HG03103 (cell line): Measurements from ENCODE around the gene UBE2C.
A peak's percentile ranks its signal among the peaks of the same experiment; 100 is the strongest.
"Not testable (repeated sequence)": the region's sequence is repeated elsewhere in the genome, so short reads cannot be mapped to it uniquely, and the experiment has no call there.

Experiments used
- ATAC-seq: cut with Tn5 transposase; IDR thresholded peaks from one replicate; pipeline ENCODE4 v1.9.1; 2021; ENCODE audit warnings: low read depth; ENCODE audit not compliant: unreplicated experiment

UBE2C gene

GRCh38 chr20:45829673-45830106, 17.2 kb downstream of the UBE2C start:
- ATAC-seq, result not testable (repeated sequence)

DNA sequence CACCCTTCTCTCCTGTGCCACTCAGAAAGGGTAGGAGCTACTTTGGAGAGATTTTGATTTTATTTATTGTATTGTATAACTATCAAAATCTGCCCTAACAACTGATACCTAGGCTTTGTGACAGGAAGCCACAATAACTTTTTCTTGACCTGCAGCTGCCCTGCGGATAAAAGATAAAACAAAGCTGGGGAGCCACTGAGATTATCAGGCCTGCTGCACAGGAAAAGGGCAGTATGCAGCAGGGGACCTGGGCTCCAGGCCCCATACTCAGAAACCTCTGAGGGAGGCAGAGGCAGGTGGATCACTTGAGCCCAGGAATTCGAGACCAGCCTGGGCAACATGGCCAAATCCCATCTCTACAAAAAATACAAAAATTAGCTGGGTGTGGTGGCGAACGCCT, 20.2 kb downstream of the UBE2C start:
- ATAC-seq, result no peak

GRCh38 chr20:45833030-45833882, 20.8 kb downstream of the UBE2C start, which contains the start of gene SNX21:
TSS of gene SNX21 (plus strand) at chr20:45833799. CDS start at chr20:45833920, 121 bp downstream.
- ATAC-seq, result no peak

GRCh38 chr20:45833883-45834796, 21.7 kb downstream of the UBE2C start:
- no peak for ATAC-seq

- ATAC-seq, result no peak
These were observed 22.3 kb downstream of the UBE2C start for GRCh38 chr20:45834797-45835161.

- no peak for ATAC-seq
These were observed 22.9 kb downstream of the UBE2C start for GRCh38 chr20:45835329-45835765.

GRCh38 chr20:45835825-45836224, 23.4 kb downstream of the UBE2C start:
- no peak for ATAC-seq

GRCh38 chr20:45836841-45837240, 24.4 kb downstream of the UBE2C start:
- no peak for ATAC-seq

GRCh38 chr20:45840700-45841198, 28.3 kb downstream of the UBE2C start:
- no peak for ATAC-seq

DNA sequence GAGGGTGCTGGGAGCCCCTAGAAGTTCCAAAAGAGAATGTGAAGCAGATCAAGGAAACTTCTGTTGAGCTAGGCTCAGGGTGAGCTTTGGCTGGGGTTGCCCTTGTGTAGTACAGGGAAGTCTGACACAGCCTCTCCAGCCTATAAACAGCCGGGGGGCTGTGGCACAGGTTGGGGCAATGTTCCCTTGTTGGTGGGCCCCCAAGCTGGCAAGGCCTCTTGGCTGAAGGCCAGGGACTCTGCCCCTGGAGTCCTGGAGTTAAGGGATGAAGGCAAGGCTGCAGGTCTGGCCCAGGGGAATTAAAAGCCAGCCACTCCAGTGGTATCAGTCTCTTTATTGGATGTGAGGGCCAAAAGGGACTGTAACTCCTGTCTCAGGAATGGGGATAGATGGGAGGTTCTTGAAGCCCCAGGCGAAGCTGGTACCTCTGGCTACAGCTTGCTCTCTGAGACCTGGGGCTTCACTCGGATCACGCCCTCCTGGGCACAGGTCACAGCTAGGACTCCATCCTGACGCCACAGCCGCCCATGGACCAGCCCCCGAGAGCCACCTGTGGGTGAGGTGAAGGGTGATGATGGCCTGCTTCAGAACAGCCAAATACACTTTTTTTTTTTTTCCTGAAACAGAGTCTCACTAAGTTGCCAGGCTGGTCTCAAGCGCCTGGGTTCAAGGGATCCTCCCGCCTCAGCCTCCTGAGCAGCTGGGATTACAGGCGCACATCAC, 29.1 kb downstream of the UBE2C start:
- ATAC-seq, result no peak

DNA sequence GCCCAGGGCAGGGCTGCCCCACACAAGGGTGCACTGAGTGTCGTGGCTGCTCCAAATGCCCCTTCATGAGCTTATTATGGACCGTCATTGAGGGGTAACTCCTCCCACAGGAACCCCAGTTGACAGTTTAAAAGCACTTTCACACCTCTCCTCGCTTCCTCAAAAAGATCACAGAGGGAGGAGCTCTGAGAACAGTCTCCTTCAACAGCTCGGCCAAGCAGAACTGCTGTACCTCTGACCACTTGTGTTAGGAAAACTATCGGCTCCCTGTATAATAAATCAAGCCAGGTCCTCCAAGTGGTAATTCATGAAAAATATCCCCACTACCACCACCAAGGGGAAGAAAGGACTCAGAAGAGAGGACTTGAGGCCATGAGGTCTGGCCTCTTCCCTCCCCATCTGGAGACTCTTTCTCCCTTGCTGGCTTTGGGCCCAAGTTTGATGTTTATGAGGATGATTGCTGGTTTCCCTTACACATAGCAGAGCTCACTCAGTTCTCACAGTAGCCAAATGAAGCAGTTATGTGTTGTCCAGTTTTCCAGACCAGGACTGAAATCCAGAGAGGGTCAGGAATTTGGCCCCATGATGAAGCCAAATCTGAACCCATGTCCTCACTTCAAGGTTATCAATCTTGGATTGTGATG, 29.8 kb downstream of the UBE2C start:
- ATAC-seq, result peak; percentile 92

GRCh38 chr20:45843506-45843905, 31.1 kb downstream of the UBE2C start:
- ATAC-seq, result no peak

GRCh38 chr20:45845452-45845851, 33.0 kb downstream of the UBE2C start:
- ATAC-seq, result no peak

GRCh38 chr20:45848421-45848820, 36.0 kb downstream of the UBE2C start:
- ATAC-seq, result no peak

GRCh38 chr20:45848969-45849582, 36.6 kb downstream of the UBE2C start:
- ATAC-seq, result no peak

DNA sequence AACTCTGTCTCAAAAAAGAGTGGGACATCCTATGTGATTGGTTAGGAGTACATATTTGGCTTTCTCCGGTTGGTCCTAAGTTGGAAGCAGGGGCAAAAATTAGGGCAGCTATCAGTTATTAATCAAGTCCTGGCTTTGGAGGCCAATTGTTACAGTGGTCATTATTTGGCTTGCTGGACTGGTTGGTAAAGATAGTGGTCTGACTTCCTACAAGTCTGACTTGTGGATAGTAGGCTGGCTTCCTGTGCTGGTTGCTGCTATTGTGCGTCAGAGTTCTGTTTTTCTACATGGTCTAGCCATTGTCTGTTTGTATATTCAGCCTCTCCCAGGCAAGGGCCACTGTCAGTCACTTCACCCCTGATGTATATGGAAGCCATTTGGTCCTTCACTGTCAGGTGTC, 37.8 kb downstream of the UBE2C start:
- ATAC-seq, result no peak

DNA sequence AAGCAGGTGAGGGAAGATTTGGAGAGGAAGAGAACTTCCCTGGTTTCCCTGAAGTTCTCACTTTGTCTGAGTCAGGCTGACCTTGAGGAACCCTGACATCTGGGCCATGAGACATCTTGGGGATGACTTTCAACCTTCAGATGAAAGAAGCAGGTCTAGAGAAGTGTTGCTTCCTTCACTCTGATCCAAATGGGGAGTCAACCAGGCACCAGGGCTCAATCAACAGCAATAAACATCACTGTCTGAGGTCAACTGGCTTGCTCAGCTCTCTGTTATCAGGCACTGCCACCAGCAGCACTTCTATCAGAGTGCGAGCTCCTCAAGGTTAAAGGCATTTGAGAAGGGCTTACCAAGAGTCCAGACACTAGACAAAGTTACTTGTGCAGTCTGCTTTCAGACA, 38.5 kb downstream of the UBE2C start:
- ATAC-seq, result no peak

DNA sequence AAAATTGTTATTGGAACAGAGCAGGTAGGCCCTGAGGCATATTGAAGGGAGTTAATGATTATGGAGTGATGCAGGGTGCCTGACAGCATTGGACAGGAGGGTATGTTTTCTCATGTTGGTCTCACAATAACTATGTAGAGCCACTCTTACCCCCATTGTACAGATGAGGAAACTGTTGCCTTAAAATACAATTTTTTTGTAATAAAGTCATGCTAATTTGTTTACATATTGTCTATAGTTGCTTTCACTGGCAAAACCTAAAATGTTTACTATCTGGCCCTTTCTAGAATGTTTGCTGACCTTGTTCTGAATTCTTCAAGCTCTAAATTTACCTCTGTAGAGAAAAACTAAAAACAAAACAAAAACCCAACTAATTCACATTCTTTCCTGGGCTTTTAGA, 39.1 kb downstream of the UBE2C start:
- no peak for ATAC-seq

DNA sequence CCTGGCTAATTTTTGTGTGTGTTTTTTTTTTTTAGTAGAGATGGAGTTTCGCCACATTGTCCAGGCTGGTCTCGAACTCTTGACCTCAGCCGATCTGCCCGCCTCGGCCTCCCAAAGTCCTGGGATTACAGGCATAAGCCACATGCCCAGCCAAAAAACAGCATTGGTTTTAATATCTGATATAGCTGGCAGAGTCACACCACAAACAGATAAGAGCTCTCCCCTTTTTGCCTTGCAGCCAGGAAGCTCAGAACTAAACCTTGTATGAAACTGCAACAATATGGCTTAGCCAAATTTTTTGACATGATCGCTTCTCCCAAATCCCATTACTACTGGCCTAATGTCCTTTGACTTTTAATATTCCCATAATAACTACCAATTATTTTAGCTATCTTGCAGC, 39.9 kb downstream of the UBE2C start:
- ATAC-seq, result no peak

- no peak for ATAC-seq
These were observed 41.0 kb downstream of the UBE2C start for GRCh38 chr20:45853484-45853883.
